ENCODE results near the gene LTBP3. TPM values are rescaled to one million over a fixed set of nuclear protein-coding genes. Genes with fewer than 3 reads are reported as not detected.

Gene LTBP3
- total RNA-seq, 1 donor from 2014 or later = 257 TPM

DNA sequence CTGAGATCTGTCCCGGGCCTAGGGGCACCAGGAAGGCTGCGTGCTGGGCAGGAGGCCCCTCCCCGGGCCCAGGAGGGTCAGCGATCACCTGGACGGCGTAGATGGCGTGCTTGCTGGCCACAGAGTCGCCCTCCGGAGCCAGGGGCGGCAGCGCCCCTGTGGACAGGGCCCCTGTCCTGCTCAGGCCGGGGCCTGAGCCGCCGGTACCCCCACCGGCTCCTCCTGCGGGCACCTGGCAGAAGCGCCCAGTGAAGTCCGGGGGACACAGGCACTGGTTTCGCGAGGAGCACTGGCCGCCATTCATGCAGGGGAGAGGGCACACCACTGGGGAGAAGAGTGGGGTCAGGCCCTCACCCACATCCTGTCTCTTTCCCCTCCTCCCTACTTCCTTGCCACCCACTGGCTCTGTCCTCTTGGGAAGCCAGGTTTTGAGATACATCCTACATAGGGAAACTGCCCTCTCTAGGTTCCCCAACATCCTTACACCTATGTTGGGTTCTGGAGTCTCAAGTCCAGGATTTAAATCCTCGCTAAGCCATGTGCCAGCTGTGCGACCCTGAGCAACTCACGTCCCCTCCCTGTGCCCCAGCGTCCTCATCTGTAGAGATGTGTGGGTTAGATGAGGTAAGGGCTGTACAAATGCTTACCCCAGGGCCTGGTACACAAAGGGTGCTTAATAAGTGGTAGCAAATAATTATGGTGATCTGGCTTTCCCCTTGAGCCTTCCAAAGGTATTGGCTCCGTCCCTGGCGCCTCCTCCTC, 3.9 kb downstream of the LTBP3 start:
- no peak for DNase-seq (ENCODE audit: low spot score)

DNA sequence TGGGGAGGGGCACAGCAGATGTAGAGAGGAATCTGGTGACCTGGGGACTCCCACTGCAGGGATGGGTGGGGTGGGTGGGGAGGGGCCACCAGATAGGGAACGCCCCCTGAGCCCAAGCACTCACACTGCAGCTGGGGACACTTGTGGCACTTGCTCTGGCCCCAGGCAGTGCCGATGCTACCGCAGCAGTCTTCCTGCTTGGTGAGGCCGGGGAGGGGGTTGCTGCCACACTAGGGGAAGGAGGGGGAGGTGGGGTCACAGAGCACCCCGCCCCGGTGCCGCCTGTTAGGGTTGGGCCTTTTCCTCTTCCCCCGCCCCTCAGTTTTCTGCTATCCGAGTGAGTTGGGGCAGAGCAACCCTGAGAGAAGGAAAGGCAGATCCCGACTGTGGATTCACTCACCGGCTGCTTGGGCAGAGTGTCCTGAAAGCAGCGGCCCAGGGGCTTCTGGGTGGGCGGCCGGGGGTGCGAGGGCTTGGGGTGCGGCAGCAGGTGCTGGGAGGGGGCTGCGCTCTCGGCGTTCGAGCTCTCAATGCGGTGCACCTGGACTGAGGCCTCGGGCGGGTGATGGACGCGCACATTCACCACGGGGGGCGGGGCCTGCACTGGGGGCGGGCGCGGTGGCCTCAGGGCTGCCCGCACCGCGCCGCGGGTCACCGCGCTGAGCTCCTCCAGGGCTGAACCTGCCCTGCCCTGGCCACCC, 4.7 kb downstream of the LTBP3 start:
- no peak for DNase-seq (ENCODE audit: low spot score)

DNA sequence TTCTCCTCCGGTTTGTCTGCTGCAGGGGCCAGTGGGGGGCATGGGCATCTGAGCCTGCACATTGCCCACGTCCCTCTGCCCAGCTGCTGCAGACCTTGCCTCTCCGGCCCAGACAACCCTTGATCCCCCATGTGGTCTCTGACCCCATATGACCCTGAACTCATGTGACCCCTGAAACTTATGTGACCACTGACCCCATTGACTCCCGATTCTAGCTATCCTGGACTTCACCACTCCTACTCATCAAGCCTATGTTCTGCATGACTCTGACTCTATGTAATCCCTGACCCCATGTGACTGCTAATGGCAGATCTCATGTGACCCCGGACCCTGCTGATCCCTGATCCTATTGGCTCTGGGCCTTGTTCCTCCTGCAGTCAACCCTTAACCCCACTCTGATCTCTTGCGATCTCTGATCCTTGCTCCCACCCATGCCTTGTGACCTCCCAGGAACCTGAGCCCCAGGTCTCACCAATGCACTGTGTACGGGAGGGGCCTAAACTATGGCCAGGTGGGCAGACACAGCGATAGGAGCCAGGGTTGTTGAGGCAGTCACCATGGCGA, 5.7 kb downstream of the LTBP3 start:
- no peak for DNase-seq (ENCODE audit: low spot score)

DNA sequence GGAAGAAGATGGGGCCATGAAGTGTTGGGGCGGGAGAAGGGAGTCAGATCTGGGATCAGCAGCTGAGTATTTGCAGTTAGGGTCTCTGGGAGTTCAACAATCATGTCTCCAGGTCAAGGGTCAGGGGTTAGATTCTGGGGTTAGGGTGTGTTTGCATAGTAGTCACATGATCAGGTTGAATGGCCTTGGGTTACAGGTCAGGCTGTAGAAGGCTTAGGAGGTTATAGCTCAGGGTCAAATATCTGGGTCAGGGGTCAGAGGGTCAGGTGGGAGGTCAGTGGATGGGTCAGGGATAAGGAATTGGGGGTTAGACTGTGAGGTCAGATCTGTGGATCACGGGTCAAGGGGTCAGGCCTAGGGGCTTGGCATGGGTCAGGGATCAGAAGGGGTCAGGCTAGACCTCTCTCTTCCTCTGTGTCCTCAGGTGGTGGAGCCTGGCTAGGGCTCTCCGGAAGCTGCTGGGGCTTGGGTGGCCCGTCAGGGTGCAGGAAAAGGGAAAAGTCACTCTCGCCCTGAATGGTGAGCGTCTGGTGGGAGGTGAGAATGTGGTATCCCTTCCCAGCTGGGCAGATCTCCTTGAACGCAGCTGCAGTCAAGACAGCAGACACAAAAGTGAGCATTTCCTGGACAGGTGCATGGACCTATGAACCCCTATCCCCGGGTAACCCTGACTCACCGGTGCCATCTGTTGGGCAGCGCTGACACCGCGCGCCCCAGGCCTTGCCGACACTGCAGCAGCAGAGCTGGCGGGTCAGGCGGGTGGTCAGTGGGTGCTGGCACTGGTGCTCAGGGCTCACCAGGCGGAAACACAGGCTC, 6.4 kb downstream of the LTBP3 start:
- peak; percentile 62 for DNase-seq (ENCODE audit: low spot score)

DNA sequence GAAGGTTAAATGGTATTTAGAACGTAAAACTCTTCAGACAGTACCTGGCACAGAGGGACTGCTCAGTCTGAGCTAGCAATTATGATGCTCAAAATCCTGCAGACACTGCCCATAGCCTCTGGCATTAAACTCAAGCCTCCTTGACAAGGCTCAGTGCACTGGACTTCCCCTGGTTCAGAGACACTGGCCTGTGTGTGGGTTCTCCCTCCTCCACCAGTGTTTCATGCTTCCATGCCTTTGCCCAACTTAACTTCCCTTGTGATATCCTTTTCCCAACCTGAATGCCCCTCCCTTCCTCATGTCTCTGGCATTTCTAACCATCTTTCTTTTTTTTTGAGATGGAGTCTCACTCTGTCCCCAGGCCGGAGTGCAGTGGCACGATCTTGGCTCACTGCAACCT, 9.1 kb downstream of the LTBP3 start:
- DNase-seq (ENCODE audit: low spot score) = no peak

DNA sequence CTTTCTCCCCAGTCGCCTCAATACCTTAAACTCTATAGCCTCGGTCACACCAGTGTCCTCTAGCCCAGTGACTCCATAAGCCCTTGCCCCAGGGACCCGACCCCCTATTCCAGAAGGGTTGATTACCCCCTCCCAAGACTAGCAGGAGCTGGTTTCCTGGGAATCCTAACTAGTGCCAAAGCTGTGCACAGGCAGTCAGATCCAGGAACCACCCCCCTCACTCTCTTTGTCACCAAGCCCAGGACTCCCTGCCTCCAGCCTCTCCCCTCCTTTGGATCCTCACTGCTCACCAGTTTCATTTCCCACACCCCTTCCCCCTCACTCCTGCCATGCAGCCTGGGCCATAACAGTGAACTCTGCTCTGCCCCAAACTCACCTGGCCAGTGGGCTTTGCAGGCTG, 9.8 kb downstream of the LTBP3 start:
- no peak for DNase-seq (ENCODE audit: low spot score)

DNA sequence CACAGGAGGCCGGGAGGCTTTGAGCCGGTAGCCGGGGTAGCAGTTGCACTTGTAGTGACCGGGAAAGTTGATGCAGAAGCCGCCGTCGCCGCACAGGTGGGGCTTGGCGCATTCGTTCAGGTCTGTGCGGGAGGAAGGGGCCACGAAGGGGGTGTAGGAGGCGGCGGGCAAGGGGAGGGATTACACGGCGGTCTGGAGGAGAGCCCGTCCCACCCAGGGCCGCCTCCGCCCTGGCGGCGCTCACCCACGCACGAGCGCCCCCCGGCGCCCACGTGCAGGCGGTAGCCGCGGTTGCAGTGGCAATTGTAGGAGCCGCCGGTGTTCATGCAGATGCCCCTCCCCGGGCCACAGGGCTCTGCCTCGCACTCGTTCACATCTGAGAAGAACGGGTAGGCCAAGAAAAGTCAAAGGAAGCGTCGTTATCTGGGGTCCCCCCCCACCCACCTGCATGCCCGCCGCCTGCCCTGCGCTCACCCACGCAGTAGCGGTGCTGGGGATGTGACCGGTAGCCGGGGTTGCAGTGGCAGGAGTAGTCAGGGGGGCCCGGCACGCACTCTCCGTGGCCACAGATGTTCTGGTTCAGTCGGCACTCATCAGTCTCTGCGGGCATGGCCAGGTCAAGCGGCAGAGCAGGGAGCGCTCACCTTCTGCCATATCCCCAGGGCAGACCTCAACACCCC, 10.6 kb downstream of the LTBP3 start:
- no peak for DNase-seq (ENCODE audit: low spot score)

DNA sequence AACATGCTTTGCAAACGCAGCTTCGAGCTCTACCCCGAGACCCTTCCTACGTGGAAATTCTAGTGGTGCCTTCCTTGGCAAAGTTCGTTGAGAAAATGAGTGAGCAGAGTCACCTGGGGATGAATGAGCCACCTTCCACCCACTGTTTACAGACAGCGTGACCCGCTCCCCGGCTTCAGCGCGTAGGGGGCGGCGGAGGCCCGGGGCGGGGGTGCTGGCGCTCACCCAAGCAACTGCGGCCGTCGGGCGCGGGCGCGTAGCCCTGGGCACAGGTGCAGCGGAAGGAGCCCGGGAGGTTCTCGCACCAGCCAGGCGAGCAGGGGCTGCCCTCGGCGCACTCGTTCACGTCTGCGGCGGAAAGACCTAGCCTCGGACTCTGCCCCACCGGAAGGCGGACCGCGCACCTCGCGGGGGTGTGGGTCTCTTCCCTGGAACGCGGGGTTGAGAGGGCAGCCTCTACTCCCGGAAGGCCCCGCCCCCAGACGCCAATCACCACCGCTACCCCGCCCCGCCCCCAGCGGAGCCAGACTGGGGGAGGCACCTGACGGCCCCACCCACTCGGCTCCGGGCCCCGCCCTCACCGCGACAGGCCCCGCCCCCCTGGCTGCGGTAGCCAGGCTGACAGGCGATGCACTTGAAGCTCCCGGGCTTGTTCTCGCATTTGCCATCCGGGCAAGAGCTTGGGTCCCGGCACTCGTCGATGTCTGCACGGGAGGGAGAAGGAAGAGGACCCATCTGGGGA, 11.8 kb downstream of the LTBP3 start:
- peak; percentile 93 for DNase-seq (ENCODE audit: low spot score)

DNA sequence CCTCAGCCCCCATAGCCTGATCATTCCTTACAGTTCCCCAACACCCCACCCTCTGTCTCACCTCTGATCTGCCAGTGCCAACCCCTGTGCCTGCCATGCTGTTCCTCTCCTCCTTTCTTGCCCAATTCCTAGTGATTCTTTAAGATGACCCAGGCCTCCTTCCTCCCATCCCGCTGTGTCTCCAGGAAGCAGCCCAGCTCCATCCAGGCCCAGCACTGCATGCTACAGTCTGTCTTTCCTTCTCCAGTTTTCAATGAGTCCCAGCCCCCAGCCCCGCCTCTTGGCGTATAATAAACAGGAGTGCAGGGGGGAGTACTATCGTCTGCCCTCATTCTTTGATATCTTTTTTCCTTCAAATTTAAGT, 12.3 kb downstream of the LTBP3 start:
- no peak for DNase-seq (ENCODE audit: low spot score)

DNA sequence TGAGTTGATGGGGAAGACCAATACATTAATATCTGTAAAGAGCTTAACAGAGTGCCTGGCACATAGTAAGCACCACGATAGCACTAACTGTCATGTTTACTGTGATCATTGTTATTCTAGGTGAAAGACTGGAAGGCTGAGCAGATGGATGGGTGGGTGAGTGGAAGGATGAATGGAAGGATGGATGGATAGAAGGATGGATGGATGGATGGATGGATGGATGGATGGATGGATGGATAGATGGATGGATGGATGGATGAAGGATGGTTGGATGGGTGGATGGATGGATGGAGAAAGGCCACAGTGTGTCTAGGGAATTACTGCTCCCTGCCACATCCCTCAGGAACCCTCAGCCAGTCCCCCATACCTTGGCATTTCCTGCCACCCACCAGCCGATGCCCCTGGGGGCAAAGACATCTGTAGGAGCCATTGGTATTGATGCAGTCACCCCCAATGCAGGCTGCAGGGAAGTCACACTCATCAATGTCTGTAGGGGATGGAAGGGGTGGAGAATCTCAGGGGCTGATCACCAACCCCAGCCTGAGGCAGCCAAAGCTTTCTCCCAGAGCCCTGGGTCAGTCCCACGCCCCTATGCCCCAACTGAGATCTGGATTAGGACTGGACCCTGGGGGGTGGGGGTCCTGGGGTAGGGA, 15.3 kb downstream of the LTBP3 start:
- DNase-seq (ENCODE audit: low spot score) = no peak

DNA sequence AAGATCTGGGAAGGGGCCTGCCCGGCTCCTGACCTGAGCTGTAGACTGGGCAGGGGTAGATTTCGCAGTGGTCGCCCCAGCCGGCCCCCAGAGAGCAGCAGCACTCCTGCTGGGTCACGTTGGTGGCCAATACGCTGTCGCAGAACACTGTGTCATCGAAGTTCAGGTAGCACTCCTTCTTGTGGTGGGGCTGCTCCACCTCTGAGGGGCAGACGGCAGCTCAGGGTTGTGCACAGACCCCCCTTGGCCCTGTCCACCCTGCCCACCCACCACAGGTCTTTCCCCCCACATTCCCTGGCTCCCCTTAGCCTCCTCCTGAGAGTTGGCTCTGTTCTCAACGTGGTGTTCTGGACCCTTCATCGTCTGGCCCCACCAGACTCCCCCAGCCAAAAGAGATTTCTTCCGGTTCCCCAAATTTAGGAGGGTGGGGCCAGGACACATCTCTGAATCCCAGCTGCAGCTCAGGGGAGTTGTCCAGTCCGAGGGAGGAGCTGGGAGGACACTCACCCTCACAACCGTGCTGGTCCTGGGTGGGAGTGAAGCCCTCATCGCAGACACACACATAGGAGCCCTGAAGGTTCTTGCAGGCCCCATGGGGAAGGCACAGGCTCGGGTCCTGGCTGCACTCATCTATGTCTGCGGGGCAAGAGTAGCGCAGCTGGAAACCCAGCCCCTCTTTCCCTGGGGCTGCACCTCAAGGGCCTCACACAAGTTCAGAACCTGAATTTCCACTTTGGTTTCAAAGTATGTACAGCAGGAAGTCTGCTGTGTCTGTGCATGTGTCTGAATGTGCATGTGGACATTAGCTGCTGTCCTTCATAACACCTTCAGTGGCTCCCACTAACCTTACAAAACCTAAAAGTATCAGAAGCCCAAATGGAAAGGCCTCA, 16.8 kb downstream of the LTBP3 start:
- no peak for DNase-seq (ENCODE audit: low spot score)

DNA sequence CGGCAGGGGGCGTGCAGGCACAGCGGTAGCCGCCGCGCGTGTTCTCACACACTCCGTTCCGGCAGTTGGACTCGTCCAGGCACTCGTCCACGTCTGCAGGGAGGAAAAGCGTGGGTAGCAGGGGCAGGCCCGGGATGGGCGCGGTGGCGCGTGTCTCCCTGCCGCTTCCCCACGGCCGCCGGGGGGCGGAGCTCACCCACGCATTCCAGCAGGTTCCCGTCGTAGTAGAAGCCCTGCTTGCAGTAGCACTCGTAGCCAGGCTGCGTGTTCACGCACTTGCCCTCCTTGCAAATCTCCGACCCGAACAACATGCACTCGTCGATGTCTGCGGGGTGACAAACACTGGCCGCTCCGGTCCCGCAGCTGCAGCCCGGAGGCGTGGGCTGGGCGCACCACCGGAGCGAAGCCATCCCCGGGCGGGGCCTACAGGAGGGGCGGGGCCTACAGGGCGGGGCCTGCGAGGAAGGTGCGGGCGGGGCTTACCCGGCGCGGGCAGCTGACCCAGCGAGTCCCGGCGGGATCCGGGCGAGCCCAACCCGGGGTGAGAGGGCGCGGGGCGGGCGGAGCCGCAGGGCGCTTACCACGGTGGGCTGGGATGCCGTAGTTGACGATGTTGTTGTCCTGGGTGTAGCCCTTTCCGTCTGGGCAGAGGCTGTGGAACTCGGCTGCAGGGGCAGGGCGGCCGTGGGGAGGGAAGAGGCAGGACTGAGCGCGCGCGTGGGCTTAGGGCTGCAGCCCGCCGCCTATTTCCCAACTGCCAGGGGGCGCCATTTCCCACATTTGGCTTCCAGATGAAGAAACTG, 17.7 kb downstream of the LTBP3 start:
- peak; percentile 89 for DNase-seq (ENCODE audit: low spot score)

DNA sequence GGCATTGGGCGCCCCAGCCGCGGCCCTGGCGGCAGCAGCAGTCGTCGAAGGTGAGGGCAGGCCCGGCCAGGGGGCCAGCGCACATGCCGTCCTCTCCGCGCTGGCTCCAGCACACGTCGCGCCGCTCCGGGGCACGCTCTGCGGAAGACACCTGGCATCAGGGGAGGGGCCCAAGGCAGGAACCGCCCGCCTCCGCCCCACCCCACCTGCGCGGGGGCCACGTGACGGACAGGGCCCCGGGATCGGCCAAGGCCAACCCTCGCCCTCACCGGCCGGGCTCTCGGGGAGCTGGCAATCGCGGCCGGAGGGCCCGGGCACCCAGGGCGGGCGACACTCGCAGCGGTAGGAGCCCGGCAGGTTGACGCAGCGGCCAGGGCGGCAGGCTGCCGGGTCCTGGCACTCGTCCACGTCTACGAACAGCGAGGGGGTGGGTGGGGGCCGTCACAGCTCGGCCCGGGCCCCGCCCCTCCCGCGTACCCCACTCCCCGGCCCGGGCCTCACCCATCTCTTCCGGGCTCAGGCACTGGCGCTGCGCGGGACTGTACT, 18.3 kb downstream of the LTBP3 start:
- peak; percentile 77 for DNase-seq (ENCODE audit: low spot score)

DNA sequence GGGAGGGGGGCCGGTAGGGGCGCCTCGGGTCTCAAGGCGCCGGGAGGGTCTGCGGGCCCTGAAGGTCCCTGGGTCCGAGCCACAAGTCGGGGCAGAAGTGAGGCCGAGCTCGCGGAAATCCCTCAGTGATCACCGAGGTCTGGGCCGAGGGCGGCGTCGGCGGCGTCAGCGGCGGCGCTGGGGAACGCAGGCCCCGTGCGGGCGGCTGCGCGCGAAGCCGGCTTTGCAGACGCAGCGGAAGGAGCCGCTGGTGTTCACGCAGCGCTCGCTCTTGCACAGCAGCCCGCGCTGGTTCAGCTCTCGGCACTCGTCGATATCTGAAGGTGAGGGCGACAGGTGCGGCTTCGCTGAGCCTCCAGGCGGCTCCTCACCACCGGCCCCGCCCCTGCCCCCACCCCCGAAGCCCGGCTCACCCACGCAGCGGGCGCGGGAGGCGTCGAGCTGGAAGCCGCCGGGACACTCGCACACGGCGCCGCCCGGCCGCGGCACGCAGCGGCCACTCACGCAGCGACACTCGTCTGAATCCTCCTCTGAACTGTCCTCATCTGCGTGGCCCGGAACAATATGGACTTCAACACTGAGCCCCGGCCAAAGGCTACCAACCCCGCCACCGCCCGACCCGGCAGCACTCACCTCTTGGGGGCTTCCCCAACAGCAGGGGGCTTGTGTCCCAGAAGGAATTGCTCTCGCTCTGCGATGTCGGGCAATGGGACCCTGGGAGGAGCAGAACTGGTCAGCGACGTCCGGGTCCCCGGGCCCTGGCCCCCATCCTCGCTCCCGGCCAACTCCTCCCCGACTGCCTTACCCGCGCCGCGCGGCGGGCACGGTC, 19.0 kb downstream of the LTBP3 start:
- DNase-seq (ENCODE audit: low spot score) = no peak

DNA sequence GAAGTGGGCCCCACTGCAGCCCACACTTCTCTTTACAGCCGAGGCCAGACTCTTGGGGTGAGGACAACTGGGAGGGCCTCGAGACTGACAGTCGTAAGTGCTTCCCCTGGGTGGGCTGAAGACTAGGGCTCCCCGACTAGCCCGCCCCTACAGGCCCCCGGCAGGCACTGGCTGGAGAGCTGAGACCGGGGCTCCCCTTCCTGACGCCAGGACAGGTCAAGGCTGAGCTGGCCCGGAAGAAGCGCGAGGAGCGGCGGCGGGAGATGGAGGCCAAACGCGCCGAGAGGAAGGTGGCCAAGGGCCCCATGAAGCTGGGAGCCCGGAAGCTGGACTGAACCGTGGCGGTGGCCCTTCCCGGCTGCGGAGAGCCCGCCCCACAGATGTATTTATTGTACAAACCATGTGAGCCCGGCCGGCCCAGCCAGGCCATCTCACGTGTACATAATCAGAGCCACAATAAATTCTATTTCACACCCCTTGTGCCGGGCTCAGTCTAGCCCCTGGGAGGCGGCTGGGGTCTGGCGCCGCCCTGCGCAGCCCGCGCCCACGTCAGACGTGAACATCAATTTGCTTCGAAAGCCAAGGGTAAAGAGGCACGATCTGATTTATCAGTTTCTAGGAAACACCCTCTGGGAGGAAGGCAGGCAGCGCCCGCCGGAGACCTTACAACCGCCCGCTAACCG, 19.8 kb downstream of the LTBP3 start:
- no peak for DNase-seq (ENCODE audit: low spot score)

DNA sequence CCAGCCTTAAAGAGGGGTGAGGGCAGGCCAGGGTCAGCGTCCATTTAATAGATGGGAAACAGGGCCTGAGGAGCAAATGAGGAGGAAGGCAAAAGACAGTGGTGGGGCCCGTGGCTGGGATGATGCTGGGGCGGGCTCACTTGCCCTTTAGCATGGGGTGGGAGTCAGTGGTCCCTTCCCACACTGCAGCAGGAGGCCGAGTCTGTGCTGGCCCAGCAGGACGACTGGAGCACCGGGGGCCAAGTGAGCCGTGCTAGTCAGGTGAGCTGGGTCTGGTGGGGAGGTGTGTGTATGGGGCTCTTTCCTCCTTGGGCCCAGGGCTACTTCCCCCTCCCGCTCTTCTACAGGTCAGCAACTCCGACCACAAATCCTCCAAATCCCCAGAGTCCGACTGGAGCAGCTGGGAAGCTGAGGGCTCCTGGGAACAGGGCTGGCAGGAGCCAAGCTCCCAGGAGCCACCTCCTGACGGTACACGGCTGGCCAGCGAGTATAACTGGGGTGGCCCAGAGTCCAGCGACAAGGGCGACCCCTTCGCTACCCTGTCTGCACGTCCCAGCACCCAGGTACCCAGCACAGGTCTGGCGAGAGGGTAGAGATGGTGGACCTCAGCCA, 20.4 kb downstream of the LTBP3 start:
- no peak for DNase-seq (ENCODE audit: low spot score)

DNA sequence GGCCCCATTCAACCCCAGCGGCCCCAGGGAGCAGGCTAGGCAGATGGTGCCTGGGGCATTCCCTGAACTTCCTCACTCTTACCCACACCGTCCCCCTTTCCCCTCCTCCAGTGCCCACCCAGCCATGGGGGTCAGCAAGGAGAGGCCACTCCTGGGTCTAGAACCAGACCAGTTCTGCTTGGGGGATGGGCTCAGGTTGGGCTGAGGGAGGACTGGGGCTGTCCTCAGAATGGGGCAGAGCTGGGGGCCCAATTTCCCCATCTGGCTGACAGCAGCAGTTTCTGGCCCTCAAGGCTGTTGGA, 20.9 kb downstream of the LTBP3 start:
- no peak for DNase-seq (ENCODE audit: low spot score)
